IPS-18a (cell line): ENCODE data around the gene NRM.

ENCODE experiments used
- H3K27ac ChIP-seq: one replicate; pipeline ENCODE4 v1.5.1; 2013; ENCODE audit warnings: low read length
- H3K27me3 ChIP-seq: one replicate; pipeline ENCODE4 v1.6.1; 2013; ENCODE audit warnings: mild to moderate bottlenecking, low read length; ENCODE audit not compliant: control insufficient read depth, insufficient read depth
- H3K36me3 ChIP-seq: one replicate; pipeline ENCODE4 v1.6.1; 2013; ENCODE audit warnings: low read depth, low read length; ENCODE audit not compliant: control insufficient read depth
- H3K4me1 ChIP-seq: one replicate; pipeline ENCODE4 v1.6.1; 2013; ENCODE audit warnings: low read depth, low read length; ENCODE audit not compliant: control insufficient read depth
- H3K4me3 ChIP-seq: one replicate; pipeline ENCODE4 v1.5.1; 2013; ENCODE audit warnings: low read length
- H3K9ac ChIP-seq: one replicate; pipeline ENCODE4 v1.6.1; 2013; ENCODE audit warnings: mild to moderate bottlenecking, low read length, moderate library complexity
- H3K9me3 ChIP-seq: one replicate; pipeline ENCODE4 v1.6.1; 2013; ENCODE audit warnings: low read depth, low read length; ENCODE audit not compliant: control insufficient read depth

Gene NRM

GRCh38 chr6:30700340-30700739 lies 9.6 kb upstream of the NRM start:
- Histone ChIP-seq H3K27ac (no peak overlapping the region), H3K4me3 (no peak overlapping the region), H3K4me1 (no peaks in the 10 kb centered on the region), H3K9ac (no peak overlapping the region), H3K27me3 (no peaks in the 10 kb centered on the region), H3K36me3 (peaks cover 38% of the 10 kb centered on the region), H3K9me3 (no peaks in the 10 kb centered on the region)

GRCh38 chr6:30696432-30696831 lies 5.6 kb upstream of the NRM start:
- H3K27ac ChIP-seq = no peak overlapping the region
- H3K36me3 ChIP-seq = peaks cover 12% of the 10 kb centered on the region
- H3K4me3 ChIP-seq = no peak overlapping the region
- H3K27me3 ChIP-seq = no peaks in the 10 kb centered on the region
- no peaks in the 10 kb centered on the region for H3K9me3 ChIP-seq
- H3K9ac ChIP-seq = no peak overlapping the region
- H3K4me1 ChIP-seq = peaks cover 1% of the 10 kb centered on the region

- no peak overlapping the region for H3K27ac ChIP-seq
- H3K9ac ChIP-seq = peak overlapping the region; percentile 65
Measured at GRCh38 chr6:30691208-30691847, 544 bp upstream of the NRM start.

GRCh38 chr6:30689985-30690384 lies 799 bp downstream of the NRM start:
- Histone ChIP-seq H3K4me1 (peaks cover 32% of the 10 kb centered on the region), H3K9ac (peak overlapping the region; percentile 65), H3K27me3 (no peaks in the 10 kb centered on the region), H3K4me3 (peak overlapping the region; percentile 93), H3K9me3 (no peaks in the 10 kb centered on the region), H3K27ac (peak overlapping the region; percentile 37), H3K36me3 (no peaks in the 10 kb centered on the region)

More at GRCh38 chr6:30691208-30691847, 544 bp upstream of the NRM start:
- Histone ChIP-seq H3K4me3 (peak overlapping the region; percentile 93), H3K4me1 (peaks cover 19% of the 10 kb centered on the region), H3K36me3 (no peaks in the 10 kb centered on the region), H3K9me3 (no peaks in the 10 kb centered on the region), H3K27me3 (no peaks in the 10 kb centered on the region)

- H3K27me3 ChIP-seq = no peaks in the 10 kb centered on the region
- no peaks in the 10 kb centered on the region for H3K9me3 ChIP-seq
- no peak overlapping the region for H3K9ac ChIP-seq
- H3K4me1 ChIP-seq = peaks cover 35% of the 10 kb centered on the region
- no peaks in the 10 kb centered on the region for H3K36me3 ChIP-seq
- H3K27ac ChIP-seq = no peak overlapping the region
- peak overlapping the region; percentile 93 for H3K4me3 ChIP-seq
Measured at GRCh38 chr6:30689022-30689865, 1.5 kb downstream of the NRM start.

GRCh38 chr6:30688569-30688968 lies 2.2 kb downstream of the NRM start:
- Histone ChIP-seq H3K9me3 (no peaks in the 10 kb centered on the region), H3K36me3 (no peaks in the 10 kb centered on the region), H3K4me3 (peak overlapping the region; percentile 78), H3K27me3 (no peaks in the 10 kb centered on the region), H3K9ac (no peak overlapping the region), H3K4me1 (peaks cover 42% of the 10 kb centered on the region), H3K27ac (no peak overlapping the region)

GRCh38 chr6:30687659-30688431 lies 2.9 kb downstream of the NRM start:
- H3K4me1 ChIP-seq = peaks cover 49% of the 10 kb centered on the region
- H3K36me3 ChIP-seq = no peaks in the 10 kb centered on the region
- no peaks in the 10 kb centered on the region for H3K27me3 ChIP-seq
- peak overlapping the region; percentile 78 for H3K4me3 ChIP-seq
- H3K9me3 ChIP-seq = no peaks in the 10 kb centered on the region
- peak overlapping the region; percentile 65 for H3K9ac ChIP-seq
- H3K27ac ChIP-seq = peak overlapping the region; percentile 56

- peaks cover 56% of the 10 kb centered on the region for H3K4me1 ChIP-seq
- peak overlapping the region; percentile 56 for H3K27ac ChIP-seq
- peak overlapping the region; percentile 65 for H3K9ac ChIP-seq
Measured at GRCh38 chr6:30686908-30687658, 3.7 kb downstream of the NRM start.

GRCh38 chr6:30686009-30686907 lies 4.5 kb downstream of the NRM start, which contains the start of gene PPP1R18:
PPP1R18 (minus strand) TSS chr6:30686645; CDS start chr6:30686018, 627 bp downstream.
- Histone ChIP-seq H3K4me1 (peaks cover 58% of the 10 kb centered on the region), H3K9me3 (no peaks in the 10 kb centered on the region), H3K4me3 (peak within 1 kb of the TSS; percentile 78), H3K9ac (peak within 1 kb of the TSS; percentile 65), H3K27ac (peak within 1 kb of the TSS; percentile 56), H3K27me3 (no peaks in the 10 kb centered on the region), H3K36me3 (no peaks in the 10 kb centered on the region)

More at GRCh38 chr6:30686908-30687658, 3.7 kb downstream of the NRM start:
- Histone ChIP-seq H3K27me3 (no peaks in the 10 kb centered on the region), H3K36me3 (no peaks in the 10 kb centered on the region), H3K4me3 (peak overlapping the region; percentile 78), H3K9me3 (no peaks in the 10 kb centered on the region)
